AG09319 (cell line): ENCODE data around the gene SLC25A11.
A peak's percentile ranks its signal among the peaks of the same experiment; 100 is the strongest.
"Not testable (repeated sequence)": the region's sequence is repeated elsewhere in the genome, so short reads cannot be mapped to it uniquely, and the experiment has no call there.

ENCODE experiments used
- DNase-seq: peaks from one replicate; pipeline ENCODE4 v3.0.0-alpha.2; 2010; ENCODE audit warnings: low read depth; ENCODE audit errors: extremely low read depth
- CTCF ChIP-seq: IDR thresholded peaks from 2 replicates; pipeline ENCODE4 v1.5.1; 2011; ENCODE audit warnings: low read depth, mild to moderate bottlenecking, inconsistent platforms, low read length, moderate library complexity

SLC25A11 gene

GRCh38 chr17:4935650-4936049, 4.2 kb downstream of the SLC25A11 start:
- TF ChIP-seq CTCF = no peak
- DNase-seq = no peak

- TF ChIP-seq CTCF = peak; percentile 28
These were observed 5.5 kb downstream of the SLC25A11 start for GRCh38 chr17:4934173-4934979.

GRCh38 chr17:4933646-4934045, 6.2 kb downstream of the SLC25A11 start:
- TF ChIP-seq CTCF = no peak
- no peak for DNase-seq

More at GRCh38 chr17:4934173-4934979, 5.5 kb downstream of the SLC25A11 start:
- DNase-seq = no peak

- no peak for TF ChIP-seq CTCF
- DNase-seq = no peak
These were observed 7.1 kb downstream of the SLC25A11 start for GRCh38 chr17:4932756-4933155.

- TF ChIP-seq CTCF = no peak
- DNase-seq = no peak
These were observed 7.9 kb downstream of the SLC25A11 start, which contains the start of gene GP1BA for GRCh38 chr17:4931963-4932362. GP1BA (plus strand) TSS chr17:4932277; CDS start chr17:4932605, 328 bp downstream.

- TF ChIP-seq CTCF = no peak
- DNase-seq = no peak
These were observed 11.0 kb downstream of the SLC25A11 start for GRCh38 chr17:4928881-4929280.

GRCh38 chr17:4926577-4927335, 13.1 kb downstream of the SLC25A11 start:
- DNase-seq = not testable (repeated sequence)
